ENCODE measurements around the gene NOP16. TPM values are rescaled to one million over a fixed set of nuclear protein-coding genes. Genes with fewer than 3 reads are reported as not detected.

The NOP16 gene
- total RNA-seq, 1 experiment from 2014 or later: 103 TPM

GRCh38 chr5:176407456-176408251 lies 19.3 kb upstream of the NOP16 start:
- ATAC-seq: no peak
- H3K4me2 ChIP-seq (ENCODE audit: low read length): no peak overlapping the region
- no peaks in the 10 kb centered on the region for H3K9me2 ChIP-seq (replicated peaks; ENCODE audit: low read length)
- DNase-seq: no peak
- BruUV-seq (replicated peaks): no TSS peak
- no peaks in the 10 kb centered on the region for H3K27me3 ChIP-seq (ENCODE audit: low read length)
- H3K36me3 ChIP-seq (ENCODE audit: low read depth, low read length): peaks cover 11% of the 10 kb centered on the region; the same call in 1 of the 2 replicates
- H3K9me3 ChIP-seq (ENCODE audit: low read length): no peaks in the 10 kb centered on the region
- intact Hi-C loops (cut with micrococcal nuclease): no loop called here
- H3K79me2 ChIP-seq (ENCODE audit: low read length): peaks cover 26% of the 10 kb centered on the region
- no peak for TF ChIP-seq CTCF (conservative IDR thresholded peaks at IDR 0.05; ENCODE audit: low read depth, low read length)
- no peak for TF ChIP-seq EZH2phosphoT487 (IDR thresholded peaks at IDR 0.05; ENCODE audit: borderline replicate concordance, low read length)
- TF ChIP-seq EZH2 (IDR thresholded peaks at IDR 0.05; ENCODE audit: low read length, unreplicated experiment): no peak
- H4K20me1 ChIP-seq (ENCODE audit: low read length): 0 out of 2 replicates have a peak, but pooled peaks cover 5% of the 10 kb centered on the region
- no peak overlapping the region for H3K4me3 ChIP-seq (ENCODE audit: low read length)
- no peaks in the 10 kb centered on the region for H3F3A ChIP-seq (ENCODE audit: low read length, unreplicated experiment)
- no peak overlapping the region for H2AFZ ChIP-seq (ENCODE audit: low read length)
- no peak overlapping the region for H3K27ac ChIP-seq (ENCODE audit: low read length)
- ChIA-PET CTCF (interaction anchor here (2.0 kb wide), 1 partner anchor 40 kb away, joined by 10 read pairs; the partner anchor contains the start of gene FAF2), POLR2A (ENCODE audit: unreplicated experiment) (no interaction called here)
- H3K4me1 ChIP-seq (ENCODE audit: insufficient read depth, low read length): peaks cover 46% of the 10 kb centered on the region
- no peak overlapping the region for H3K9ac ChIP-seq (ENCODE audit: low read length)

GRCh38 chr5:176406436-176407052 lies 18.1 kb upstream of the NOP16 start:
- POLR2A ChIA-PET (ENCODE audit: unreplicated experiment): interaction anchor here (0.5 kb wide), 1 partner anchor 9 kb away, joined by 3 read pairs; no protein-coding TSS in a partner anchor
- peak; percentile 40 for ATAC-seq
- peaks cover 11% of the 10 kb centered on the region; the same call in 1 of the 2 replicates for H3K36me3 ChIP-seq (ENCODE audit: low read depth, low read length)

More at GRCh38 chr5:176406436-176407052, 18.1 kb upstream of the NOP16 start:
- Histone ChIP-seq H4K20me1 (ENCODE audit: low read length) (0 out of 2 replicates have a peak, but pooled peaks cover 5% of the 10 kb centered on the region), H3K79me2 (ENCODE audit: low read length) (peaks cover 22% of the 10 kb centered on the region), H3K4me3 (ENCODE audit: low read length) (no peak overlapping the region), H3K27ac (ENCODE audit: low read length) (0 out of 2 replicates have a peak overlapping the region, but pooled peaks have one; percentile 19), H3K27me3 (ENCODE audit: low read length) (no peaks in the 10 kb centered on the region), H3K9me3 (ENCODE audit: low read length) (no peaks in the 10 kb centered on the region), H3K4me2 (ENCODE audit: low read length) (no peak overlapping the region), H2AFZ (ENCODE audit: low read length) (no peak overlapping the region), H3K9ac (ENCODE audit: low read length) (no peak overlapping the region), H3K9me2 (replicated peaks; ENCODE audit: low read length) (no peaks in the 10 kb centered on the region), H3K4me1 (ENCODE audit: insufficient read depth, low read length) (peaks cover 36% of the 10 kb centered on the region), H3F3A (ENCODE audit: low read length, unreplicated experiment) (no peaks in the 10 kb centered on the region)
- intact Hi-C loops (cut with micrococcal nuclease): no loop called here
- CTCF ChIA-PET: interaction anchor here (0.6 to 2.0 kb wide), 2 partner anchors 41 to 241 kb away, joined by 4 to 10 read pairs; partner anchors contain the start of genes FAF2 and TSPAN17
- no TSS peak for BruUV-seq (replicated peaks)
- no peak for TF ChIP-seq CTCF (conservative IDR thresholded peaks at IDR 0.05; ENCODE audit: low read depth, low read length)
- TF ChIP-seq EZH2phosphoT487 (IDR thresholded peaks at IDR 0.05; ENCODE audit: borderline replicate concordance, low read length): no peak
- no peak for TF ChIP-seq EZH2 (IDR thresholded peaks at IDR 0.05; ENCODE audit: low read length, unreplicated experiment)
- peak; percentile 31 for DNase-seq

All from PC-3 (cell line).